ENCODE measurements around the gene NAV1.
"Not testable (repeated sequence)": the region's sequence is repeated elsewhere in the genome, so short reads cannot be mapped to it uniquely, and the experiment has no call there.

NAV1 gene

DNA sequence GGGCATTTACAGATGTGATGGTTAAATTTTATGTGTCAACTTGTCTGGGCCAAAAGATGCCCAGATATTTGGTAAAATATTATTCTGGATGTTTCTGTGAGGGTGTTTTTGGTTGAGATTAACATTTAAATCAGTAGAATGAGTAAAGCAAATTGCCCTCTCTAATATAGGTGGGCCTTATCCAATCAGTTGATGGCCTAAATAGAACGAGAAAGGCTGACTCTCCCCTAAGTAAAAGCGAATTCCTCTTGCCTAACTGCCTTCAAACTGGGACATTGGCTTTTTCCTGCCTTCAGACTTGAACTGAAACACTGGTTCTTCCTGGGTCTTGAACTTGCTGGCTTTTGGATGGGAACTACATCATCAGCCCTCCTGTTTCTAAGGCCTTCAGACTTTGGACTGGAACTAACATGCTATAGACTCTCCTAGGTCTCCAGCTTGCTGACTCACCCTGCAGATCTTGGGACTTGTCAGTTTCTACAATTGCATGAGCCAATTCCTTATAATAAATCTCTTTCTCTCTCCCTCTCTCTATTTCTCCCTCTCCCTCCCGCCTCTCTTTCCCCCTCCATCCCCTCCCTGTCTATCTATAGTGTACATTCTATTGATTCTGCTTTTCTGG is 10.2 kb upstream of the NAV1 start:
- no peak for DNase-seq

DNA sequence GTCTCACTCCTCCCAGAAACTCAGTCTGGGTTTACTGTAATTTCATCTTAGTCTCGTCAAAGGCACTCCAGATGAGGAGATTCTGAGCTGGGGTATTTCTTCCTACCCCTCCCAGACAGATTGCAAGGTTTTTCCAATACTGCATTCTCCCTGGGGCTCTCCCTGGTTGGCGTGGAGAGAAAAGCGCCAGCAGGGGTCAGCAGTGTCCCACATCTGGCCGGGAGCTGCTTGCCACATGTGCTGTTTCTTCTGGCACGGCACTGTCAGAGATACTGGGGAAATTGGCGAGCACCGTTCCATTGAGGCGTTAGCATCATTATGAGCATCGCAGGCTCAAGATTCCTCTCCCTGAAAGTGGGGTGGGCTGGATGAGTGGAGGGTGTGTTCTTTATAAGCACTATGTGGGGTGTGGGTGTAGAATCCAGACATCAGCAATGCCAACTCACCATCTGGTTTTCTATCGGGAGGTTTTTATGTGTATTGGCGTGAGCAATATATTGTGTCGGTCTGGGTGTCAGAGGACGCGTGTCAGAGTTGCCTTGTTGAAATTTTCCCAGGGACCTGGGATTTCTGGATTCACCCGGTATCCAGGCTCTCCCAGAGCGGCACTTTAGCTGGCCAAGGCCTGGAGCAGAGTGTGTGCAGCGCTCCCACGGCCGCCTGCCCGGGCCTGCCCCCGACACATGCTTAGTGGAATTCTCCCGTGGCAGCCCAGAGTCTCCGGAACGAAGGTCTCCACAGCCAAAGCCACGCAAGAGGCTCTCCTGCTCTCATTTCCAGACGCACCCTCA is 8.0 kb upstream of the NAV1 start:
- DNase-seq: no peak

DNA sequence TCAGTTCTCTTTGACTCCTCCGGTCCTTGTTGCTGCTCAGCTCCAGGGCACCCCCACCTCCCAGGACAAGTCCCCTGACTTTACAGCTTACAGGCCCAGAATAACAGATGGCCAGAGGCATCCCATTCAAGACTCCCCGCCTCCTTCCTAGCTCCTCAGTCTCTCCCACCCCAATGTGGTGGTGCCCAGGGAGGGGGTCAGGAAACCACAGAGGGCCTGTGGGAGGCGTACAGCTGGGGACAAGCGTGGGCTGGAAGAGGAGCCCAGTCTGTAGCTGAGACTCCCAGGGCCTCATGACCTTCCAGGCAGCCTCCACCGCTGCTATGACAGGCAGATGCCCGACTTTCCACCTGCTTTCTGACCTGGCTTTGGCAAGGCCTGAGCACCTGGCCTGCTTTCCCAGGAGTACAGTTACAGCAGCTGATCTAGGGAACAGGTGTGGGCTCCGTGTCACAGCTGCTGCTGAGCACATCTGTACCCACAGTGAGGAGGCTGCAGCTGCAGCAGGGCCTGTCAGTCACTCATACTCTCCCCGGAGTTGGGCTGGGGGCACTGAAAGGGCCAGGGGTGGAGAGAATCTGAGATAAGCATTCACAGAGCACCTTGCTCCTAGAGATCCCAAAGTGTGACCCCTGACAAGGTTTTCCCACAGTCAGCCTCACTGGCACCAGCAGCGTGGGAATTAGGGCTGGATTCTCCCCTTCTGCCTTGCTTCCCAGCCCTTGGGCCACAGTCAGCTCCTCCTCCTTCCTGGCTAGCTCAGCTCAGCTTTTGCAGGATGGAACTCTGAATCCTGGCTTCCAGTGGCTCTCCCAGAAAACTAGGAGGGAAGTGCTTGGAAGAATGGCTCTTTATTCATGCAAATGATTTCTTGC is 7.1 kb upstream of the NAV1 start:
- DNase-seq: no peak

GRCh38 chr1:201533836-201534235 is 5.1 kb upstream of the NAV1 start:
- DNase-seq: no peak

- DNase-seq: no peak
Observed at GRCh38 chr1:201535046-201535918, 3.6 kb upstream of the NAV1 start.

DNA sequence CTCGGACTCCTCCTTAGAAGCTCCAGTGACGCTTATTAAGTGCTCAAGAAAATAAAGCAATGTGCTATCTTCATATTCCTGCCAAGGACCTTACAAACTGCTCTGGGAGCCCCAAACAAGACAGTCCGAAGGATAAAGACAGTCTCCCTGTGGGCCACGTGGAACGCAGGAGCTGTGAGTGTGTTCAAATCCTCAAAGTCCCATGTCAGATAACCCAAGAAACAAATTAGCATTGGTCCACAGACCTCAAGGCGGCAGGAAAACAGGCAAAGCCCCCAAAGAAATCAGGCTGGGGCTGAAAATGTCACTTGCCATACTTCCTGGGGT is 3.0 kb upstream of the NAV1 start:
- DNase-seq: no peak

DNA sequence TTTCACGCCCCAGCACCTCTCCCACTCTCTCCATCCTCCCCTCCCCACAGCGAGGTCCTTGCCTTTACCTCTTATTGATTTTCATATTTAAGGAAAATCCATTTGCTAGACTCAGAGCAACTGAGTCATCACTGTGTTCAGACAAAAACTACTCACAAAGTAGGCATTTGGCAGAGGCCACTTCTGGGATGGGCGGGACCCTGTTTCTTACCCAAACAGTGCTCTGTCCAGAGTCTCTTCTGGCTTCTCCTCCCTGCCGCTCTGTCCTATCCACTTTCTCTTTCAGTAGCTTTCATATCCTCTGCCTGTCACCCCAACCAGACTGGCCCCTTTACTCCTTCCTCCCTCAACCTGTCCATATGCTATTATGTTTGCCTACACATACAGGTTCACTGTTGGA is 2.4 kb upstream of the NAV1 start:
- DNase-seq: no peak

DNA sequence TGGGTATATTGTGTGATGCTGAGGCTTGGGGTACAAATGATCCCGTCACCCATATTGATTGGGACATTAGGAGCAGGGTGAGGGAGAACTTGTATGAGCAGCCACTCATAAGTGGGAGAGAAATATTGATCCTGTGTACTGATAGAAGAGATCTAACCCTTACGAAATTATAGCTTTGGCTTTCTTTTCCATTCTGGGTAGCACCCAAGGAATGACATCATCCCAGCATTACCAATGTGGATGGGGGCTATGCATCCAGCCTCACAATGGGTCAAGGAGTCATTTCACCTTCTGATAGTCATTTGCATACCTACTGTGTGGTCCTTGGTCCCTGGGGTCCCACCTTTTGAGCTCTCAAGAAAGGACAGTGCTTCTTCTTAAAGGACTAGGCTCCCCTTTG is 1.9 kb upstream of the NAV1 start:
- DNase-seq: no peak

- DNase-seq: no peak
Observed at GRCh38 chr1:201537467-201537866, 1.5 kb upstream of the NAV1 start.

DNA sequence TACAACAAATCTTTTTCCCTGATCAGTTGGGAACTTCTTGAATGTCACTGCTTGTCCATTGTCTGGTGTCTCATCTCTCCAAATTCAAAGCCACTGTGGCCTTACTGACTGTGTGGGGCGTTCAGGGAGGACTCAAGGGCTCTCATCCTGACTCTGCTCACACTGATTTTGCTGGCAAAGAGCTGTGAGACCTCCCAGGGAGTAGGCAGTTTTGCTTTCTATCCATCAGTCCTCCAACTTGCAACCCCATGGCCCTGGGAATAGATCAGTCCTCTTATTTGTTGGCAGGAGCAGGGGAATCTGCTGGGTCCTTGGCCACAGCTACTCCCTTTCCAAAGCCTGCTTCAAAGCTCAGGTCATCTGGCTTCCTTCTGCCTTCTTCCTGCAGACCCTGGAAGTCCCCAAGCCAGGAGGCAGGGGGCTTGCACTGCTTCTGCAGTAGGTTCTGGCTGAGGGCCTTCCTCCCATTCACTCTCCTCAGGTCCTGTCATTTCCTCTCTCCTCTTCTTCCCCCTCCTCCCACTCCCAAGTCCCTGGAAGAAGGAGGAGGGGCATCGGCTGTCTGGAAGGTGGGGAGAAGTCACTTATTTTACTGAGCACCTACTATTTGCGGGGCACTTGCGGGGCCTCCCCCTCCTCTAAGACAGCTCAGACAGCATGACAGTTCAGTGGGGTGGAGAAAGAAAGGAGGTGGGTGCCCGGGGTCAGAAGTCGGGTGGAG is 876 bp upstream of the NAV1 start:
- no peak for DNase-seq

- DNase-seq: no peak
Observed at GRCh38 chr1:201539561-201540431, 869 bp downstream of the NAV1 start.

DNA sequence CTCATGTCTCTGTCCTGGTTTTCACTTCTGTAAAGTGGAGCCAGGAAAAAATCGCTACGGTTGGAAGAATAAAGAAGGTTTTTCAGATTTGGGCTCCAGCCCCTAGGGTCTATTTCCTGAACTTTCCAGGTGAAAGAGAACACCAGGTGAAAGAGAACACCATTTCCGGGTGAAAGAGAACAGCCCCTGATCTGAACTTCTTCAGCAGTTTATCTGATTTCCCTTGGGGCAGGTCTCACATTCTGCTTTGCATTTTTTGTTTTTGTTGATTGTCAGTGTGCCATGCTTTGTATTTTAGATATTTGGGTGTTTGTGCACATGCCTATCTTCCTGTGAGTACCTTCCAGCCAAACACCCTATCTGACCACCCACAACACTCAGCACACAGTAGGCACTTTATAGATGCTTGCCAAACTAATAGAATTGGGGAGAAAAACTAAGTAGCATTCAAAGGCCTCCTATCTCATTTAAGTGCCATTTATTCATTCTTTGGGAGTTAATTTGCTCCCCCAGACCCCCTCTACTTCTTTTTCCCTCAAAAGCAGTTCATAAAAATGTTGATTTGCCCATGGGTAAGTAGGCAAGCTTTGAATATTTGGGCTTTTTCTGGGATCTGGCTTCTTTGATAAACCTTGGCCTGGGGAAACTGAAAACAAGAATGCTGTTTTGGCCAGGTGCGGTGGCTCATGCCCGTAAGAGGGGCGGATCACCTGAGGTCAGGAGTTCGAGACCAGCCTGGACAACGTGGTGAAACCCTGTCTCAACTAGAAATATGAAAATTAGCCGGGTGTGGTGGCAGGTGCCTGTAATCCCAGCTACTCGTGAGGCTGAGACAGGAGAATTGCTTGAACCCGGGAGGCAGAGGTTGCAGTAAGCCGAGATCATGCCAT is 2.2 kb downstream of the NAV1 start:
- no peak for DNase-seq

DNA sequence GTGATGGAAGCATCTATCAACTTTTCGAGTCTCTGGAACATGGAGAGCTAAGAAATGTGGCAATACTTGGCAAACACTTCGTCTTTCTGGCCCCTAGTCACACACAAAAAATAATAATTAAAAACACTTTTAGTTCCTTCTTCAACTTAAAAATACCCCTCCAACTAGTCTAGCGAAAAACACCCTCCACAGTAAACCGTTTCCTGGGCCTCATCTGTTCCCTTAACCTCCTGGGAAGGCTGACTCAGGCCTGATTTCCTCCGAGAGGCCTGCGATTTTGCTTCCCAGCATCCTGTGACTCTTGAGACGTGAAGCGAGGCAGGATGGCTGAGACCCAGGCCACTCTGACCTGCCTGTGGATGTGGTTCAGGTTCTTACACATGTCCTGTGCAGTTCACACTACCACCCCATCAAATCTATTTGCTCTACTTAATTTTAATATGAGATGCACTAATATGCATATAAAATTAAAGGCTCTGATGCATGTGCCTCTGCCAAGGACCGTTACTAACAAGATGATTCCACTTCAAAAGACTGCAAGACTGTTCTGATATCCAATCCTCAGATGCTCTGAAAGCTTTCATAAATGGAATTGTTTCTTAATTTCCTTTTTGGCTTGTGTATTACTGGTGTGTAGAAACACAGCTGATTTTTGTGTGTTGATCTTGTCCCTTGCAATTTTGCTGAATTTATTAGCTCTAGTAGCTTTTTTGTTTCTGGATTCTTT is 3.5 kb downstream of the NAV1 start:
- no peak for DNase-seq

- DNase-seq: no peak
Observed at GRCh38 chr1:201543871-201544642, 5.1 kb downstream of the NAV1 start.

DNA sequence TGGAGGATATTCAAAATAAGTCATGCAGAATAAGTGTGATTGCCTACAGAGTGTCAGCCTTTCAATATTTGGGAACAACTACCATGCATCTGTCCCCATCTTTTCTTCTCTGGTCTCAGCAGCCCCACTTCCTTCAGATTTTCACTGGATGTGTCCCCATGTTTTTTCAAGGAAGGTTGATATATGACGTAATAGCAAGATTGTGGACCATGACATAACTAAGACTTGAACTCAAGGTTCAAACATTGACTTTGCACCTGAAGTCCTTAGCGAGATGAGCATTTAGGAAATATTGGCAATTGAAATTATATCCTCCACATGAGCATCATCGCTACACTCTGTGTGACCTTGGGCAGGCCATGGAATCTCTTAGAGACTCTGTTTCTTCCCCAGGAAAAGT is 5.8 kb downstream of the NAV1 start:
- no peak for DNase-seq

DNA sequence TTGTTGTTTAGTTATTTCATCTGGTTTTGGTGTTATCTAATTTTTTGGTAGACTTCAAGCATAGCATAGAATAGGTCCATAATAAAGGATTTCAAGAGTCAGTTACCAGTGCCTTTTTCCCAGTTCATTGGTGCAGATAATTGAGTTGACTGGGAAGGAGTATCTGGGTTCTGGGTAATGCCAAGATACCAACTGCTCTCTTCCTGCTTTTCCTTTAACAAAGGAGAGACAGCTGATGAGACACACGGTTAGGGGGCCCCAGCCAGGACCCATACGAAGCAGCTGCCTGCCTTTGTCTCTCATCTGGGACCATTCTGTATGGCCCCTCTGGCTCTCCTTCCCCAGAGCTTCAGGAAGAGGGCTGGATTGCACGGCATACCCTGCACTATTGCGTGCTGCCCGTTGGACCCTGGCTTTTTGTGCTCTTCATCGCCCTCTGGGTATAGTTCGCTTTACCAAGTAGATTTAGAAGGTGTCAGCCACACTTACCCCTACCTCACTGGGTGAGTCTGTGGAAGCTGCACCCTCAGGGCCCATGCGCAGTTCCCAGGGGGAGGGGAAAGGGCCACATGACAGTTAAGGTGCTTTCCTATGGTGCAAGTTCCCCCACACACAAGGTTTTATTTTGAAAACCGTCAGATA is 7.0 kb downstream of the NAV1 start:
- DNase-seq: no peak

DNA sequence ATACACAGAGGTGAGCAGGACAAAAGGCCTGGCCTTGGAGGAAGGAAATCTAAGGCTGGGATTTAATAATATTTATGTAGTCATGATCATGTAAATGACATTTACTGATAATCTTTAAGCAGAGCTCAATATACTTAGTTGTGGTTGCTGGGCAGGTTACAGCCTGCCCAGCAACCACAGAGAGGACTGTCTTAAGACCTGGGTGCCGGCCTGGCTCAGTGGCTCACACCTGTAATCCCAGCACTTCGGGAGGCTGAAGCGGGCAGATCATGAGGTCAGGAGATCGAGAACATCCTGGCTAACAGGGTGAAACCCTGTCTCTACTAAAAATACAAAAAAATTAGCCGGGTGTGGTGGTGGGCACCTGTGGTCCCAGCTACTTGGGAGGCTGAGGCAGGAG is 10.6 kb downstream of the NAV1 start:
- not testable (repeated sequence) for DNase-seq

GRCh38 chr1:201551096-201551495 is 12.2 kb downstream of the NAV1 start:
- DNase-seq: no peak
